KMS-11 (cell line): ENCODE data around the gene TLX1.

Source experiments
- H2AFZ ChIP-seq: fragments of 200-600 bp; sonication (generic); 2 replicates; pipeline ENCODE4 v1.6.1; 2016; ENCODE audit warnings: antibody characterized with exemption, mixed run types, low read depth
- H3K27ac ChIP-seq: fragments of 200-600 bp; sonication (generic); 2 replicates; pipeline ENCODE4 v1.6.1; 2016; ENCODE audit warnings: mild to moderate bottlenecking, mixed run types
- H3K27me3 ChIP-seq: fragments of 200-600 bp; sonication (generic); 2 replicates; pipeline ENCODE4 v1.6.1; 2017; ENCODE audit warnings: mild to moderate bottlenecking, low read depth, mixed run types, moderate library complexity; ENCODE audit not compliant: insufficient read depth
- H3K36me3 ChIP-seq: fragments of 200-600 bp; sonication (generic); 2 replicates; pipeline ENCODE4 v1.6.1; 2017; ENCODE audit warnings: mild to moderate bottlenecking, mixed run types; ENCODE audit not compliant: insufficient read depth
- H3K4me1 ChIP-seq: fragments of 200-600 bp; sonication (generic); 2 replicates; pipeline ENCODE4 v1.6.1; 2016; ENCODE audit warnings: mild to moderate bottlenecking, low read depth, mixed run types; ENCODE audit not compliant: poor library complexity, severe bottlenecking
- H3K4me2 ChIP-seq: fragments of 200-600 bp; sonication (generic); 2 replicates; pipeline ENCODE4 v1.7.0; 2016; ENCODE audit warnings: mild to moderate bottlenecking, mixed run types
- H3K4me3 ChIP-seq: fragments of 200-600 bp; sonication (generic); IDR thresholded peaks from 2 replicates; pipeline ENCODE4 v1.6.1; 2017; ENCODE audit warnings: low read depth, low read length, mixed read lengths; ENCODE audit not compliant: insufficient read depth
- H3K79me2 ChIP-seq: fragments of 200-600 bp; sonication (generic); 2 replicates; pipeline ENCODE4 v1.6.1; 2016; ENCODE audit warnings: low read depth, mixed run types; ENCODE audit not compliant: insufficient read depth
- H3K9ac ChIP-seq: fragments of 200-600 bp; sonication (generic); 2 replicates; pipeline ENCODE4 v1.6.1; 2016; ENCODE audit warnings: mild to moderate bottlenecking, mixed run types
- H4K20me1 ChIP-seq: fragments of 200-600 bp; sonication (generic); 2 replicates; pipeline ENCODE4 v1.6.1; 2016; ENCODE audit warnings: mild to moderate bottlenecking, mixed run types; ENCODE audit not compliant: insufficient read depth
- CTCF ChIP-seq: fragments of 200-600 bp; sonication (generic); conservative IDR thresholded peaks from 2 replicates; pipeline ENCODE4 v1.6.1; 2017; ENCODE audit warnings: low read depth, mild to moderate bottlenecking, antibody characterized with exemption, low read length, moderate library complexity, mixed read lengths

TLX1 gene

DNA sequence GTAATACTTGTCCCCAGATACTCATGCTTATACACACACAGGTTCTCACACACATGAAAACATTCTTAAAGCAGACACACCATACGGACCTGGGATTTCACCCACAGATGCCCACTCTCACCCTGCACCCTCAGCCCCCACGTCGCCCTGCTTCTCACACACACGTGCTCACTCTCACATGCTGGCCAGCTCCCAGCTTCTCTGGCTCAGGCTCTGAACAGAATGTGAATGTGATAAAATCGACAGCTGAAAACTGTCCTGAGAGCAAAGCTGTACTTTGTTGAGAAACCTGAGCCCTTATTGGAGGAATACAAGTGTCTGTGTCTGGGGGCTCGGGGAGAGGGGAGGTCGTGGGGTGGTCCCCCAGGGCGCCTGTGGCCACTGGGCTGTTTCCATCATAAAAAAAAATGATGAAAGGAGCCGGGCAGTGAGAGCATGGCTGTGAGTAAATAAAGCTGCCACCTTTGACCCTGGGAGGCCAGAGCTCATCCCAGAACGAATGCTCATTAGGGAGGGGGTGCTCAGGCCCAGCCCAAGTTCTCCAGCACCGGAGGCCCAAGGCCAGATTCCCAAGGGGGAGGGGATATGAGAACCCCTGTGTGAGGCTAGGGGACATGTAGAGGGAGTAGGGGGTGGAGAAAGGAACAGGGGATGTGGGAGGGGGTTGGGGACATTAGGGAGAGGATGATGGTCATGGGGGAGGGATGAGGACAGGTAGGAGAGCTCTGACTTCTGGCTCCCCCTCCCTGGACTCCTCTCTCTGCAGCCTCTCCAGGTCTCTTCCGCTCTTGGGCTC is 18.1 kb upstream of the TLX1 start:
- no peak overlapping the region for H3K27ac ChIP-seq
- H3K4me1 ChIP-seq, result no peaks in the 10 kb centered on the region
- H3K27me3 ChIP-seq, result no peaks in the 10 kb centered on the region; the same call in 1 of the 2 replicates
- no peaks in the 10 kb centered on the region for H3K36me3 ChIP-seq
- no peaks in the 10 kb centered on the region for H4K20me1 ChIP-seq
- no peak overlapping the region for H3K4me2 ChIP-seq
- no peak overlapping the region for H3K4me3 ChIP-seq
- no peak for TF ChIP-seq CTCF
- H3K9ac ChIP-seq, result no peak overlapping the region
- H3K79me2 ChIP-seq, result no peaks in the 10 kb centered on the region
- H2AFZ ChIP-seq, result no peak overlapping the region

DNA sequence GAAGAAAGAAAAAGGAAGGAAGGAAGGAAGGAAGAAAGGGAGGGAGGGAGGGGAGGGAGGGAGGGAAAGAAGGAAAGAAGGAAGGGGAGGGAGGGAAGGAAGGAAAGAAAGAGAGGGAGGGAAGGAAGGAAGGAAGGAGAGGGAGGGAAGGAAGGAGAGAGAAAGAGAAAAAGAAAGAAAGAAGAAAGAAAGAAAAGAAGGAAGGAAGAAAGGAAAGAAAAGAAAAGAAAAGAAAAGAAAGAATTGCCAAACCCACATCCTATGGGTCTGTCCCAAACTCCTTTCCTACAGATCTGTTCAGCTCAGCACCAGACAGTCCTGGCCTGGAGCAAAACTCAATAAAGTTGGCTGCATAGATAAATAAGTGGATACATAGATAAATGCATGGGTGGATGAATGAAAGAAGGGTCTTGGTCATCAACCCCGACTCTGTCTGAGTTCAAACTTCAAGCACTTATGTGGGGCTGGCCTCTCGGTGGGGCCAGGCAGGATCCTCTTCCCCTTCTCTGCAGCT is 17.2 kb upstream of the TLX1 start:
- Histone ChIP-seq H3K4me1 (no peaks in the 10 kb centered on the region), H3K36me3 (no peaks in the 10 kb centered on the region), H2AFZ (no peak overlapping the region), H3K4me2 (no peak overlapping the region), H4K20me1 (no peaks in the 10 kb centered on the region), H3K4me3 (no peak overlapping the region), H3K27ac (no peak overlapping the region), H3K27me3 (no peaks in the 10 kb centered on the region; the same call in 1 of the 2 replicates), H3K9ac (no peak overlapping the region), H3K79me2 (no peaks in the 10 kb centered on the region)
- TF ChIP-seq CTCF, result no peak

DNA sequence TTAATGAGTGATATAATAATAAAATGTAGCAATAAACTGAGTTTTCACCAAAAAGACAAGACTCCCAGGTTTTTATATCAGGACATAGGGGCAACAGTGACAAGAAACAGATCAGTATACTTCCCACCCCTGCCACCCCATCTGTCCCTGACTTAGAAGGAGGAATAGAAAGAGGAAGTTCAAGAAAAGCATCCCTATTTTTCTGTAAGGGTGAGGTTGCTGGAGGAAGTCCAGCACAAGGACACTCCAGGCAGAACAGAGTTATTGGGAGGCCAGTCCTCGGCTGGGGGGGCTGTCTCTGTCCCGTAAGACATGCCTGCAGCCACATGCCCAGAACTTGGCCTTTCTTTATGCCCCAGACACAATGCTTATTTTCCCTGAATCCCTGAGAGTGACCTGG is 16.5 kb upstream of the TLX1 start:
- Histone ChIP-seq H3K36me3 (no peaks in the 10 kb centered on the region), H3K4me2 (no peak overlapping the region), H3K27me3 (no peaks in the 10 kb centered on the region; the same call in 1 of the 2 replicates), H3K79me2 (no peaks in the 10 kb centered on the region), H4K20me1 (no peaks in the 10 kb centered on the region), H3K27ac (no peak overlapping the region), H2AFZ (no peak overlapping the region), H3K4me1 (no peaks in the 10 kb centered on the region), H3K4me3 (no peak overlapping the region), H3K9ac (no peak overlapping the region)
- TF ChIP-seq CTCF, result no peak

DNA sequence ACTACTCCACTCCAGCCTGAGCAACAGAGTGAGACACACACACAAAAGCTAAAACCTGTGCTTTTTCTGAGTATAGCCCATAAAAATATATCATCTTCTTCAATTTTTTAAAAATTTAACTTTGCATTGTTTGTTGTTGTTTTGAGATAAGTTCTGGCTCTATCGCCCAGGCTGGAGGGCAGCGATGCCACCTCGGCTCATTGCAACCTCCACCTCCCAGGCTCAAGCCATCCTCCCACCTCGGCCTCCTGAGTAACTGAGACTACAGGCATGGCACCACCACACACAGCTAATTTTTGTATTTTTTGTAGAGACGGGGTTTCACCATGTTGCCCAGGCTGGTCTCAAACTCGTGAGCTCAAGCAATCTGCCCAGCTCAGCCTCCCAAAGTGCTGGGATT is 14.3 kb upstream of the TLX1 start:
- no peak overlapping the region for H2AFZ ChIP-seq
- TF ChIP-seq CTCF, result no peak
- H3K27me3 ChIP-seq, result peaks cover 18% of the 10 kb centered on the region; the same call in 1 of the 2 replicates
- H3K4me3 ChIP-seq, result no peak overlapping the region
- no peak overlapping the region for H3K27ac ChIP-seq
- no peaks in the 10 kb centered on the region for H3K4me1 ChIP-seq
- H4K20me1 ChIP-seq, result no peaks in the 10 kb centered on the region
- H3K9ac ChIP-seq, result no peak overlapping the region
- H3K36me3 ChIP-seq, result no peaks in the 10 kb centered on the region
- H3K79me2 ChIP-seq, result no peaks in the 10 kb centered on the region
- no peak overlapping the region for H3K4me2 ChIP-seq
